Retinal pigment epithelial cell (primary cell): ENCODE results near the gene SH3BP2.

Experiments used
- DNase-seq: peaks from one replicate; pipeline ENCODE4 v3.0.0-alpha.2; 2010; ENCODE audit warnings: low read depth
- H3K4me3 ChIP-seq: 2 replicates; pipeline ENCODE4 v1.5.1; 2011; ENCODE audit warnings: mild to moderate bottlenecking, low read length, control low read depth, moderate library complexity
- TF ChIP-seq, protein P1 (sequence below): conservative IDR thresholded peaks from 2 replicates; pipeline ENCODE4 v1.5.1; 2011; ENCODE audit warnings: low read depth, low read length, control low read depth, inconsistent platforms

The SH3BP2 gene

DNA sequence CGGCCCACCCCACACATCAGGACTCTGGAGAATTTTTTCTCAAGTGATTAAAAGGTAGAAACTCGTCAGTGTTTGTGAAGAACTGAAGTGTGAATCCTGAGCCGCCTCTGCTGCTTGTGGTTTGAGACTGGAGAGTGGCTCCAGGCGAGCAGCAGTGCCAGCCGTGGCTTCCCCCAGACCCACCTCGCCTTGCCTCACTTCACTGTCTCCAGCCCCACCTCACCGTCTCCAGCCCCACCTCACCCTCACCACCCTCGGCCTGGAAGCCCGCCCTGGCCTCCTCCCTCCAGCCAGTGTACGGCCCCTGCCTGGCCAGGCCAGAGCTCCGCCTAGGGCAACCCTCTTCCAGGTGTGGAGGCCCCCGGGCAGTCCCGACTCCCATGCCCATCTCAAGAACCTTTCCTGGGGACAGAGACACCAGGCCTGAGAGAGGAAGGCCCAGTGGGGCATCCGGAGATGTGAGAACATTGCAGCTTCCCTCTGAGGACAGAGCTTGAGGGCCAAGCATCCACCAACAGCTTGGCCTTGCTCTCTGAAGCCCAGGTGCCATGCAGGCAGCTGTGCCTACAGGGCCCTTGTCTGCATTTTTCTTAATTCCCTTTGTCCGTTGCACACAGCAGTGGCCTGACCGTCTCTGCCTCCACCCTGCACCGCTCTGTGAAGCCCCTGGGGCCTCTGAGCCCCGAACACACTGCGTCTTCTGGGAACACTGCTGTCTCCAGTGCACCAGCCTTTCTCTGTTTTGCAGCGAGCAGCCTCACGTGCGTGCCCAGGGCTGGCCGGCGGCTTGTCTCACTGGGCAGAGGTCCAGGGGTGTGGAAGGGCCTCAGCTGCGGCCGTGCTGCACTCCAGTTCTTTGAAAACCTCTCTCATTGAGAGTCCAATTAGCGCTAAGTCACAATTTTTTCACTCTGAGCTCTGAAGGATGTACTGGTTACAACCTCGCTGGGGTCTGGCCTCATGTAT is 13.8 kb downstream of the SH3BP2 start:
- peak; percentile 32 for DNase-seq
- H3K4me3 ChIP-seq: no peak overlapping the region
- TF ChIP-seq, protein P1, sequence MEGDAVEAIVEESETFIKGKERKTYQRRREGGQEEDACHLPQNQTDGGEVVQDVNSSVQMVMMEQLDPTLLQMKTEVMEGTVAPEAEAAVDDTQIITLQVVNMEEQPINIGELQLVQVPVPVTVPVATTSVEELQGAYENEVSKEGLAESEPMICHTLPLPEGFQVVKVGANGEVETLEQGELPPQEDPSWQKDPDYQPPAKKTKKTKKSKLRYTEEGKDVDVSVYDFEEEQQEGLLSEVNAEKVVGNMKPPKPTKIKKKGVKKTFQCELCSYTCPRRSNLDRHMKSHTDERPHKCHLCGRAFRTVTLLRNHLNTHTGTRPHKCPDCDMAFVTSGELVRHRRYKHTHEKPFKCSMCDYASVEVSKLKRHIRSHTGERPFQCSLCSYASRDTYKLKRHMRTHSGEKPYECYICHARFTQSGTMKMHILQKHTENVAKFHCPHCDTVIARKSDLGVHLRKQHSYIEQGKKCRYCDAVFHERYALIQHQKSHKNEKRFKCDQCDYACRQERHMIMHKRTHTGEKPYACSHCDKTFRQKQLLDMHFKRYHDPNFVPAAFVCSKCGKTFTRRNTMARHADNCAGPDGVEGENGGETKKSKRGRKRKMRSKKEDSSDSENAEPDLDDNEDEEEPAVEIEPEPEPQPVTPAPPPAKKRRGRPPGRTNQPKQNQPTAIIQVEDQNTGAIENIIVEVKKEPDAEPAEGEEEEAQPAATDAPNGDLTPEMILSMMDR: no peak

DNA sequence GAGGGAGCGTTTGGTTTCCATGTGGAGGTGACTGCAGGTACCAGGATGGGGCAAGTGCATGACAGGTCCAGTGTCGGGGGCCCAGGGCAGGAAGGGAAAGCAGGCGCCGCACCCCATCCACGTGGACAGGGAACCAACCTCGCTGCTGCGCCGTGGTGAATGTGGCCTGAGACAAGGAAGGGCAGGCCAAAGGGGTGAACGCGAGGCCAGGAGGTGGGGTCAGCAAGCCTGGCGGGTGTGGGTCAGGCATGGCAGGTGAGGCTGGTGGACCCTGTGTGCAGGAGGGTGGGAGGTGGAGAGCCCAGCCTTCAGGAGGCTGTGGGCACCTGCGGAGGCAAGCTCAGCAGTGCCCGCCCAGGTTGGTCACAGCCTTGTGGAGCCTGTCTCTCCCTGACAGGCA is 14.7 kb downstream of the SH3BP2 start:
- no peak for DNase-seq
- TF ChIP-seq, protein P1: no peak
- H3K4me3 ChIP-seq: no peak overlapping the region

DNA sequence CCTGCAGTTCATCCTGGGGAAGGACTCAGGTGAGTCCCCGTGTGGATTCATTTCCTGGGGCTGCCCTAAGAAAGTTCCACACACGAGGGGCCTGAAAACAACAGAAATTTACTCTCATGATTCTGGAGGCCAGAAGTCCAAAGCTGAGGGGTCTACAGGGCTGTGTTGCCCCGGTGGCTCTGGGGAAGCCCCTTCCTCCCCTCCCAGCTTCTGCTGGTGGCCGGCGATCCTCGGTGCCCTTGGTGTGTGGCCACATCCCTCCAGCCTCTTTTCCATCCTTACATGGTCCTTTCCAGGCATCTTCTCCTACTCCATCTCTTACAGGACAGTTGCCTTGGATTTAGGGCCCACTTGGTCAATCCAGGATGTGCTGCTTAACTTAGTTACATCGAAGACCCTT is 15.1 kb downstream of the SH3BP2 start:
- TF ChIP-seq, protein P1: no peak
- no peak overlapping the region for H3K4me3 ChIP-seq
- no peak for DNase-seq

DNA sequence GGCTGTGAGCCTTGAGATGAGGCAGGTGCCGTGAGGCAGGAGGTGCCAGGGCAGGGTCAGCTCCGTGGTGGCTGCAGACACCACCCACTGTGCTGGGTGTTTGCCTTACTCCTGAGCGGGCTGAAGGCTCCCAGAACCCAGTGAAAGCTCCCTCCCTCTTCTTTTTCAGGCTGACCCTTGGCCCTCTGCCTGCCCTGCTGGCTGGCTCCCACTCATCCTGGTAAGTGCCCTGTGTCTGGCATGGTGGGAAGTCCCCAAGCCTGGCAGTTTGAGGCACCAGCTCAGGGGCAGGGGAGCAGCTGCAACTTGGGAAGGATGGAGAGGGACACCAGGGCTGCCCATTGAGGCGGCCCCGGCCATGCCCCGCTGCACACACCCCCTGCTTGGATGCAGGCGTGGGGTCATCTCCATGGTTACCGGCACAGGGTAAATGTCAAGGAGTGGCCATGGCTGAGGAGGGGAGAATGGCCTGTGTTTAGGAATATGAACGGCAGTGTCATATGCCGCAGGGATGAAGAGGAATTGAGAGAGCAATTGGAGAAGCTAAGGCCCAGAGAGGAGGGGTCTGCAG is 16.8 kb downstream of the SH3BP2 start:
- TF ChIP-seq, protein P1: no peak

DNA sequence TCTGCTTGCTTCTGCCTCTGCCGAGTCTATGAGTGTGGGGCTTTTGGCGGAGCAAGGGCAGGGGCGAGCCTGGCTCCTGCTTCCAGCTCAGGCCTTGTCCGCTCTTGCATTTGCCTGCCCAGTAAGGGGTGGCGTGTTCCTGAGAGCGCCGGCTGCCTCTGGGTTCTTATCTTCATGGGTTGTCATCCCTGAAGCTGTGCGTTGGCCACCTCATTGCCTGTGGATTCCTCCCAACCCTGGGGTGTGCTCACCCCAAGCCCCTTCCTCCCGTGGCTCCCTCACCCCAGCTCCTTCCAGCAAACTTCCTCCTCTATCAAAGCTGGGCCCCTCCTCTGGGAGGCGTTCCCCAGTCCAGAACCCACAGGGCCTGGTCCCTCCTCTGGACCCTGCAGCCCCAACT is 17.5 kb downstream of the SH3BP2 start:
- TF ChIP-seq, protein P1: no peak
- no peak for DNase-seq
- no peak overlapping the region for H3K4me3 ChIP-seq

More for the DNA sequence above, 16.8 kb downstream of the SH3BP2 start:
- H3K4me3 ChIP-seq: no peak overlapping the region
- DNase-seq: no peak

DNA sequence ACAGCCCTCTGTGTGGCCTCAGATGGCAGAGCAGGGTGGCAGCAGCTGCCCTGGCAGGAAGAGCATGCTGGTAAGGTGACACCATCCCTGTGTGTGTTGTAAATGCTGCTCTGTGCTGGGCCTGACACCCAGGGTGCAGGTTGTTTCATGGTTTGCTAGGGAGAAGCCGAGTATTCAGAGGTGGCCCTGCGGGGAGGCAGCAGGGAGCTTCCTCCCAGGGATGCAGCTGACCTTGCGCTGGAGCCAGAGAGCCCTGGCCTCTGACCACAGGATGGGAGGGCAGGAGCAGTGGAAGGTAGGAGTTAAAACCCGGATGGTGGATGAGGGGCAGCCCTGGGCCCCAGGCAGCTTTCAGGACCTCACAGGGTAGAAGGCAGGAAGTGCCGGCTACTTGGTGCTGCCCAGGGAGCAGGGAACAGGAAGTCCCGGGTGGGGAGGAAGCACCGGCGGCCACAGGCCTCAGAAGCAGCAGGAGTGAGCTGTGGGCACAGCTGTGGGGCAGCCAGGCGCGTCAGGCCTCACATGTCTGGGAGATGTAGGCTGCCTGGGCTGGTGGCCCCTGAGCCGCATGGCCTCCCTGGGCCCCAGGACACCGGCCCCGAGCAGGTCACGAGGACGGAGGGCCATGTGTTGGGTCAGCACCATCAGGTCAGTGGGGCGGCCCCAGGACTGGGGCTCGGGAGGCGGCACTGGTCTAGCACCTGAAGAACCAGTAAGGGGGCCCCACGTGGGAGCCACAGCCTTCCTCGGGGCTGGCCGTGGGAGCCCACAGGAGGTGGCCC is 19.1 kb downstream of the SH3BP2 start:
- TF ChIP-seq, protein P1: no peak
- H3K4me3 ChIP-seq: peak overlapping the region; percentile 21
- peak; percentile 21 for DNase-seq
